Smooth muscle cell (in vitro differentiated cells): Measurements from ENCODE around the gene DPP6. TPM values are rescaled to one million over a fixed set of nuclear protein-coding genes. Genes with fewer than 3 reads are reported as not detected.
"Not testable (repeated sequence)": the region's sequence is repeated elsewhere in the genome, so short reads cannot be mapped to it uniquely, and the experiment has no call there.

Experiments used
- DNase-seq: peaks from one replicate; lab custom pipeline; 2025; ENCODE audit not compliant: unreplicated experiment; lab: John Stamatoyannopoulos, UW
- H2AFZ ChIP-seq: fragments of 200-600 bp; sonication (generic); 2 replicates; pipeline ENCODE4 v1.6.0; 2016; ENCODE audit warnings: antibody characterized with exemption, low read depth, mild to moderate bottlenecking
- H3F3A ChIP-seq: fragments of 200-600 bp; sonication (generic); 2 replicates; pipeline ENCODE4 v1.6.0; 2017; ENCODE audit warnings: antibody characterized with exemption, low read depth
- H3K27ac ChIP-seq: fragments of 200-600 bp; sonication (generic); 2 replicates; pipeline ENCODE4 v1.5.1; 2016; ENCODE audit warnings: low read depth, mild to moderate bottlenecking
- H3K27me3 ChIP-seq: fragments of 200-600 bp; sonication (generic); 2 replicates; pipeline ENCODE4 v1.6.1; 2016; ENCODE audit warnings: low read depth, mild to moderate bottlenecking
- H3K36me3 ChIP-seq: fragments of 200-600 bp; sonication (generic); 2 replicates; pipeline ENCODE4 v1.5.1; 2016; ENCODE audit warnings: low read depth
- H3K4me1 ChIP-seq: fragments of 200-600 bp; sonication (generic); 2 replicates; pipeline ENCODE4 v1.5.1; 2016; ENCODE audit warnings: low read depth
- H3K4me2 ChIP-seq: fragments of 200-600 bp; sonication (generic); 2 replicates; pipeline ENCODE4 v1.6.0; 2016; ENCODE audit warnings: mild to moderate bottlenecking
- H3K4me3 ChIP-seq: fragments of 200-600 bp; sonication (generic); 2 replicates; pipeline ENCODE4 v1.5.1; 2016; ENCODE audit warnings: mild to moderate bottlenecking
- H3K79me2 ChIP-seq: fragments of 200-600 bp; sonication (generic); 2 replicates; pipeline ENCODE4 v1.6.0; 2016; ENCODE audit warnings: low read depth, mild to moderate bottlenecking
- H3K9ac ChIP-seq: fragments of 200-600 bp; sonication (generic); 2 replicates; pipeline ENCODE4 v1.6.0; 2016; ENCODE audit warnings: low read depth
- H3K9me3 ChIP-seq: fragments of 200-600 bp; sonication (generic); replicated peaks from 2 replicates; pipeline ENCODE4 v1.5.1; 2016; ENCODE audit warnings: low read depth
- H4K20me1 ChIP-seq: fragments of 200-600 bp; sonication (generic); 2 replicates; pipeline ENCODE4 v1.6.0; 2016; ENCODE audit warnings: low read depth
- CTCF ChIP-seq: fragments of 200-600 bp; sonication (generic); IDR thresholded peaks from 2 replicates; pipeline ENCODE4 v1.5.1; 2017; ENCODE audit warnings: borderline replicate concordance, mild to moderate bottlenecking, antibody characterized with exemption; ENCODE audit not compliant: insufficient read depth, poor library complexity, severe bottlenecking
- WGBS: methylation state at CpG from one replicate; pipeline ENCODE4 v1.1.7; 2016; ENCODE audit warnings: low lambda C conversion rate; 5-methylcytosine and 5-hydroxymethylcytosine counted together
- polyA plus RNA-seq: library from polyadenylated mRNA; unstranded; fragments of >200 nt; fragmentation: Nextera tagmentation; extraction: Ambion mirVana; gene quantifications from 2 replicates; pipeline ENCODE4 v1.2.1, GENCODE V29; 2016
- total RNA-seq: library from RNA; depleted of rRNA; stranded (reverse); fragments of >200 nt; gene quantifications from 2 replicates; pipeline ENCODE4 v1.2.3, GENCODE V29; 2014

DPP6 gene
- total and polyA plus RNA-seq, 2 experiments from 2014 or later = 0.72 TPM; not detected in 1

GRCh38 chr7:154675560-154675959 lies 623.4 kb downstream of the DPP6 start:
- no peak for TF ChIP-seq CTCF
- H3K27ac ChIP-seq = no peak overlapping the region
- no peaks in the 10 kb centered on the region for H3K36me3 ChIP-seq

DNA sequence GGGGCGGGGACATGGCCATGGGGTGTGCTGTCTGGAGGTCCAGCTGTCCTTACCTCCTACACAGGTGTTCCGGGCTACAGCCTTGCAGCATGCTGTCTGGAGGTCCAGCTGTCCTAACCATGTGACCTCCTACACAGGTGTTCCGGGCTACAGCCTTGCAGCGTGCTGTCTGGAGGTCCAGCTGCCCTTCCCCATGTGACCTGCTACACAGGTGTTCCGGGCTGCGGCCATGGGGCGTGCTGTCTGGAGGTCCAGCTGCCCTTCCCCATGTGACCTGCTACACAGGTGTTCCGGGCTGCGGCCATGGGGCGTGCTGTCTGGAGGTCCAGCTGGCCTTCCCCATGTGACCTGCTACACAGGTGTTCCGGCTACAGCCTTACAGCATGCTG lies 623.8 kb downstream of the DPP6 start:
- not testable (repeated sequence) for H3K4me3 ChIP-seq, H3F3A ChIP-seq, H3K4me1 ChIP-seq, H2AFZ ChIP-seq, H3K4me2 ChIP-seq, H3K9me3 ChIP-seq, H3K27ac ChIP-seq, DNase-seq, H3K36me3 ChIP-seq, H4K20me1 ChIP-seq, H3K27me3 ChIP-seq, H3K9ac ChIP-seq, H3K79me2 ChIP-seq
- 92% methylated on average over 11 of the region's 11 CpGs for WGBS

More at GRCh38 chr7:154675560-154675959, 623.4 kb downstream of the DPP6 start:
- Histone ChIP-seq H3K9ac (no peak overlapping the region), H3K79me2 (no peaks in the 10 kb centered on the region), H3K4me3 (no peak overlapping the region), H2AFZ (no peak overlapping the region), H3F3A (no peaks in the 10 kb centered on the region), H3K4me2 (no peak overlapping the region), H3K9me3 (no peaks in the 10 kb centered on the region), H3K27me3 (no peaks in the 10 kb centered on the region), H3K4me1 (no peaks in the 10 kb centered on the region), H4K20me1 (no peaks in the 10 kb centered on the region)
- DNase-seq = no peak
- 85% methylated on average over 10 of the region's 10 CpGs for WGBS

DNA sequence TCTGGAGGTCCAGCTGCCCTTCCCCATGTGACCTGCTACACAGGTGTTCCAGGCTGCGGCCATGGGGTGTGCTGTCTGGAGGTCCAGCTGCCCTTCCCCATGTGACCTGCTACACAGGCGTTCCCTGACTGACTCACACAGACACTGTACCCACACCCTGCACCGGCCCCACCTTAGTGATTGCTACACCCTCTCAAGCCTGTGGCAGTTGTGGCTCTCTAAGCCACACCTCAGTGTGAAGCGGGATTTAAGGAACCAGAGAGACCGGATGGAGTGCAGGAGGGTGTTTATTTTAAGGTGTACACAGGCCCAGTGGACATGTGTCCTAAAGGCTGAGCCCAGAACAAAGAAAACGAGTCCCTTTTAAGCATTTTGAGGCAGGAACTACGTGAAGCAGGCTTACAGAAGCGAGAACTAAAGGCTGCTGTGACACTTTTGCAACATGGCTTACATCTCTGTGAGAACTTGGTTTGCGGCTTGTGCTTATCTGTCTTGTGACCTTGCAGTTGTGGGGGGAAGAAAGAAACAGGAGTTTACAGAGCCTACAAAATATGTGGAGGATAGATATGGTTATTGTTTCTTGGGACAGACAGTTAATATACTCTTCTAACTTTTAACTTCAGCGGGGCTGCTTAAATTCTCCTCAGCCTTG lies 624.4 kb downstream of the DPP6 start:
- Histone ChIP-seq H3K9me3 (no peaks in the 10 kb centered on the region), H3K79me2 (no peaks in the 10 kb centered on the region), H3K4me3 (no peak overlapping the region), H3K9ac (no peak overlapping the region), H3K4me2 (no peak overlapping the region), H3K27me3 (no peaks in the 10 kb centered on the region), H3K27ac (no peak overlapping the region), H4K20me1 (no peaks in the 10 kb centered on the region), H3K4me1 (no peaks in the 10 kb centered on the region), H3F3A (no peaks in the 10 kb centered on the region), H2AFZ (no peak overlapping the region), H3K36me3 (no peaks in the 10 kb centered on the region)
- TF ChIP-seq CTCF = no peak
- 85% methylated on average over 10 of the region's 10 CpGs for WGBS
- DNase-seq = no peak

DNA sequence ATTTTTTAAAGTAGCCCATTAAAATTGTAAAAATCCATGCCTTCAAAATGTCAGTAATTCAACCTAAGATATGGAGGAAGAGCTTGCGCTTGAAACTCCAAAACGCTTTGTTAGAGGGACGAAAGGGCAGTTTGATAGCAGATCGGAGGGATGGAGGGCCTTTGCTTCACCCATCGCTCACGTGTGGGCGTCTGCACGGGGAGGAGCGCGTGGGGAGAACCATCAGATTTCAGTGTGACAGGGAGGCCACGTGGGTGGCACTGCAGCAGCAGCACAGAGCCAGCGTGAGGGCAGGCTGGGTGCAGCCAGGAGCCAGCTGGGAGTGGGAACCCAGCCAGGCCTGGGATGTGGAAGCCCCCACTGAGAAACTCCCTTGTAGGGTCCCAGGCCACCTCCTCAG lies 625.3 kb downstream of the DPP6 start:
- Histone ChIP-seq H3K79me2 (no peaks in the 10 kb centered on the region), H3K9ac (no peak overlapping the region), H3K4me1 (no peaks in the 10 kb centered on the region), H3K4me2 (no peak overlapping the region), H3K4me3 (no peak overlapping the region), H3K36me3 (no peaks in the 10 kb centered on the region), H2AFZ (no peak overlapping the region), H4K20me1 (no peaks in the 10 kb centered on the region), H3K27ac (no peak overlapping the region), H3F3A (no peaks in the 10 kb centered on the region), H3K9me3 (no peaks in the 10 kb centered on the region), H3K27me3 (no peaks in the 10 kb centered on the region)
- no peak for DNase-seq
- no peak for TF ChIP-seq CTCF
- 87% methylated on average over 12 of the region's 12 CpGs for WGBS

- not testable (repeated sequence) for H3K9ac ChIP-seq, H3K4me3 ChIP-seq, H3K27ac ChIP-seq, DNase-seq, H3K9me3 ChIP-seq, H3K79me2 ChIP-seq, H3K27me3 ChIP-seq, H2AFZ ChIP-seq, H3K4me1 ChIP-seq, H3K36me3 ChIP-seq, H4K20me1 ChIP-seq, H3K4me2 ChIP-seq, H3F3A ChIP-seq
- 89% methylated on average over 18 of the region's 18 CpGs for WGBS
These were observed 625.9 kb downstream of the DPP6 start for GRCh38 chr7:154678001-154678550.
